8988T (cell line): ENCODE results near the gene GBE1.

ENCODE experiments used
- DNase-seq: peaks from one replicate; pipeline ENCODE4 v3.0.0; 2011

GBE1 gene

GRCh38 chr3:81695302-81695701 lies 66.1 kb downstream of the GBE1 start:
- DNase-seq: no peak

GRCh38 chr3:81694662-81695061 lies 66.8 kb downstream of the GBE1 start:
- DNase-seq: no peak

GRCh38 chr3:81692766-81693165 lies 68.7 kb downstream of the GBE1 start:
- DNase-seq: no peak

GRCh38 chr3:81689617-81690016 lies 71.8 kb downstream of the GBE1 start:
- no peak for DNase-seq

GRCh38 chr3:81684751-81685395 lies 76.6 kb downstream of the GBE1 start:
- no peak for DNase-seq

- DNase-seq: no peak
These were observed 84.6 kb downstream of the GBE1 start for GRCh38 chr3:81676706-81677456.

GRCh38 chr3:81674690-81675089 lies 86.8 kb downstream of the GBE1 start:
- DNase-seq: no peak

- DNase-seq: no peak
These were observed 93.2 kb downstream of the GBE1 start for GRCh38 chr3:81668283-81668682.

- DNase-seq: no peak
These were observed 94.8 kb downstream of the GBE1 start for GRCh38 chr3:81666502-81667121.

GRCh38 chr3:81663114-81663513 lies 98.3 kb downstream of the GBE1 start:
- no peak for DNase-seq

GRCh38 chr3:81660036-81660435 lies 101.4 kb downstream of the GBE1 start:
- no peak for DNase-seq

GRCh38 chr3:81658322-81658997 lies 103.0 kb downstream of the GBE1 start:
- no peak for DNase-seq

- DNase-seq: no peak
These were observed 110.3 kb downstream of the GBE1 start for GRCh38 chr3:81651139-81651538.

GRCh38 chr3:81650187-81650586 lies 111.3 kb downstream of the GBE1 start:
- no peak for DNase-seq

GRCh38 chr3:81645248-81645647 lies 116.2 kb downstream of the GBE1 start:
- no peak for DNase-seq

GRCh38 chr3:81643721-81644120 lies 117.7 kb downstream of the GBE1 start:
- no peak for DNase-seq

GRCh38 chr3:81638480-81638879 lies 123.0 kb downstream of the GBE1 start:
- no peak for DNase-seq

- DNase-seq: no peak
These were observed 128.8 kb downstream of the GBE1 start for GRCh38 chr3:81632659-81633058.

GRCh38 chr3:81624756-81625155 lies 136.7 kb downstream of the GBE1 start:
- DNase-seq: no peak

GRCh38 chr3:81622395-81622794 lies 139.1 kb downstream of the GBE1 start:
- no peak for DNase-seq

GRCh38 chr3:81621277-81621676 lies 140.2 kb downstream of the GBE1 start:
- no peak for DNase-seq

- DNase-seq: no peak
These were observed 140.6 kb downstream of the GBE1 start for GRCh38 chr3:81620849-81621248.

GRCh38 chr3:81612768-81613167 lies 148.7 kb downstream of the GBE1 start:
- no peak for DNase-seq

GRCh38 chr3:81602781-81603180 lies 158.7 kb downstream of the GBE1 start:
- DNase-seq: no peak
